Measurements from ENCODE around the gene DHX9.

DHX9 gene

GRCh38 chr1:182811975-182812722 lies 27.0 kb upstream of the DHX9 start:
- TF ChIP-seq CTCF (IDR thresholded peaks at IDR 0.05; ENCODE audit: control extremely low read depth, extremely low read depth, low read depth, missing control alignments): no peak
- DNase-seq (ENCODE audit: extremely low spot score): no peak
- CTCF ChIA-PET: interaction anchor here (0.9 to 1.5 kb wide), 2 partner anchors 35 to 216 kb away, joined by 3 to 5 read pairs; no protein-coding TSS in a partner anchor
- POLR2A ChIA-PET: no interaction called here

GRCh38 chr1:182816863-182817262 lies 22.3 kb upstream of the DHX9 start:
- no peak for DNase-seq (ENCODE audit: extremely low spot score)
- no peak for TF ChIP-seq CTCF (IDR thresholded peaks at IDR 0.05; ENCODE audit: control extremely low read depth, extremely low read depth, low read depth, missing control alignments)
- ChIA-PET CTCF (no interaction called here), POLR2A (no interaction called here)

- CTCF ChIA-PET: interaction anchor here (0.7 to 1.3 kb wide), 3 partner anchors 8 to 36 kb away, joined by 3 read pairs; no protein-coding TSS in a partner anchor
- POLR2A ChIA-PET: no interaction called here
- DNase-seq (ENCODE audit: extremely low spot score): no peak
- TF ChIP-seq CTCF (IDR thresholded peaks at IDR 0.05; ENCODE audit: control extremely low read depth, extremely low read depth, low read depth, missing control alignments): no peak
These were observed 21.3 kb upstream of the DHX9 start for GRCh38 chr1:182817802-182818201.

GRCh38 chr1:182823220-182823619 lies 15.9 kb upstream of the DHX9 start:
- DNase-seq (ENCODE audit: extremely low spot score): no peak
- POLR2A ChIA-PET: no interaction called here
- CTCF ChIA-PET: interaction anchor here (1.0 to 2.4 kb wide), 4 partner anchors 21 to 225 kb away, joined by 3 to 10 read pairs (median 4); no protein-coding TSS in a partner anchor
- TF ChIP-seq CTCF (IDR thresholded peaks at IDR 0.05; ENCODE audit: control extremely low read depth, extremely low read depth, low read depth, missing control alignments): no peak

- POLR2A ChIA-PET: no interaction called here
- CTCF ChIA-PET: interaction anchor here (1.1 to 1.3 kb wide), 2 partner anchors 8 to 45 kb away, joined by 3 to 4 read pairs; no protein-coding TSS in a partner anchor
- TF ChIP-seq CTCF (IDR thresholded peaks at IDR 0.05; ENCODE audit: control extremely low read depth, extremely low read depth, low read depth, missing control alignments): no peak
- DNase-seq (ENCODE audit: extremely low spot score): no peak
These were observed 12.3 kb upstream of the DHX9 start for GRCh38 chr1:182826892-182827291.

GRCh38 chr1:182829285-182829932 lies 9.7 kb upstream of the DHX9 start:
- ChIA-PET POLR2A (interaction anchor here (0.5 to 0.6 kb wide), 2 partner anchors 9 to 774 kb away, joined by 3 to 4 read pairs; no protein-coding TSS in a partner anchor), CTCF (interaction anchor here (1.0 to 2.0 kb wide), 7 partner anchors 10 to 234 kb away, joined by 3 to 8 read pairs (median 4); no protein-coding TSS in a partner anchor)
- TF ChIP-seq CTCF (IDR thresholded peaks at IDR 0.05; ENCODE audit: control extremely low read depth, extremely low read depth, low read depth, missing control alignments): no peak
- peak; percentile 39 for DNase-seq (ENCODE audit: extremely low spot score)

Data from GM10248 (cell line).